Esophagus muscularis mucosa (tissue), 4 donors: ENCODE measurements around the gene SRSF4. TPM values are rescaled to one million over a fixed set of nuclear protein-coding genes. Genes with fewer than 3 reads are reported as not detected.

Experiments
- DNase-seq: peaks from one replicate; pipeline ENCODE4 v3.0.0-alpha.2; 2017; ENCODE audit errors: extremely low spot score
- H3K27ac ChIP-seq, 4 donors: fragments of 200-600 bp; sonication (generic); replicated peaks in 1 of 4; 1 replicate in 3 of 4; 2 replicates in 1 of 4; pipeline ENCODE4 v1.5.1; 2016 to 2019; ENCODE audit warnings: mild to moderate bottlenecking in 1 of 4
- H3K27me3 ChIP-seq, 4 donors: fragments of 200-600 bp; sonication (generic); one replicate each; pipeline versions ENCODE4 v1.5.1 to v1.6.0; 2016 to 2019
- H3K36me3 ChIP-seq, 4 donors: fragments of 200-600 bp; sonication (generic); one replicate each; pipeline ENCODE4 v1.5.1; 2016 to 2019
- H3K4me1 ChIP-seq, 4 donors: fragments of 200-600 bp; sonication (generic); one replicate each; pipeline ENCODE4 v1.5.1; 2016 to 2019
- H3K4me3 ChIP-seq, 4 donors: fragments of 200-600 bp; sonication (generic); 1 replicate in 2 of 4; 2 replicates in 2 of 4; pipeline ENCODE4 v1.5.1; 2016 to 2019; ENCODE audit warnings: mild to moderate bottlenecking in 4 of 4, moderate library complexity in 1 of 4
- H3K9me3 ChIP-seq, 4 donors: fragments of 200-600 bp; sonication (generic); 1 replicate in 3 of 4; 2 replicates in 1 of 4; pipeline ENCODE4 v1.5.1; 2016 to 2019
- CTCF ChIP-seq, 3 experiments: fragments of 200-600 bp in 2 of 3; fragments of 450-650 bp in 1 of 3; sonication (generic) in 2 of 3; IDR thresholded peaks; one replicate each; pipeline ENCODE4 v1.5.1; 2017 to 2019; ENCODE audit warnings: antibody characterized with exemption in 3 of 3, mild to moderate bottlenecking in 2 of 3, moderate library complexity in 1 of 3
- EP300 ChIP-seq: sonication (generic); formaldehyde crosslinking; IDR thresholded peaks from one replicate; pipeline ENCODE4 v1.6.1; 2017; ENCODE audit warnings: antibody characterized with exemption
- POLR2A ChIP-seq: fragments of 450-650 bp; IDR thresholded peaks from one replicate; pipeline ENCODE4 v1.6.1; 2017; ENCODE audit warnings: antibody characterized with exemption, moderate library complexity, mild to moderate bottlenecking, low read depth
- POLR2AphosphoS5 ChIP-seq, 2 donors: sonication (generic); formaldehyde crosslinking; IDR thresholded peaks; one replicate each; pipeline ENCODE4 v1.6.1; 2017; ENCODE audit warnings: antibody characterized with exemption in 2 of 2
- WGBS: methylation state at CpG from one replicate; pipeline ENCODE4 v1.1.5; 2018; 5-methylcytosine and 5-hydroxymethylcytosine counted together
- intact Hi-C: fragments of 100-400 bp; cut with DNase I; formaldehyde crosslinking; loops from one replicate; pipeline ENCODE4 v1.15.1; 2023
- total RNA-seq, 4 donors: library from RNA; depleted of rRNA; stranded (reverse); fragments of >200 nt; gene quantifications; one replicate each; pipeline versions ENCODE4 v1.1.0 to v1.2.1, GENCODE V29; 2016

SRSF4 gene
- total RNA-seq, 4 donors from 2014 or later: 90.3 to 113 (median 98.3) TPM

GRCh38 chr1:29166291-29166878 is 15.3 kb downstream of the SRSF4 start:
- no peak overlapping the region for H3K27ac ChIP-seq
- TF ChIP-seq EP300 (no peak), CTCF (IDR thresholded peaks at IDR 0.05) (no peak), POLR2A (no peak), POLR2AphosphoS5 (IDR thresholded peaks at IDR 0.05) (no peak)
- intact Hi-C loops: no loop called here
- 78% methylated on average over 9 of the region's 9 CpGs for WGBS
- peaks cover 43 to 80% (median 75%) of the 10 kb centered on the region in 4 donors for H3K4me1 ChIP-seq
- DNase-seq: no peak
- no peaks in the 10 kb centered on the region for H3K9me3 ChIP-seq
- H3K36me3 ChIP-seq: peaks cover 14 to 52% (median 37%) of the 10 kb centered on the region in 4 donors
- H3K27me3 ChIP-seq: no peaks in the 10 kb centered on the region
- no peak overlapping the region for H3K4me3 ChIP-seq

- TF ChIP-seq POLR2A (no peak), CTCF (IDR thresholded peaks at IDR 0.05) (no peak), EP300 (no peak), POLR2AphosphoS5 (IDR thresholded peaks at IDR 0.05) (no peak)
- 87% methylated on average over 4 of the region's 4 CpGs for WGBS
- H3K27ac ChIP-seq: no peak overlapping the region
- intact Hi-C loops: no loop called here
- no peaks in the 10 kb centered on the region for H3K9me3 ChIP-seq
- DNase-seq: no peak
- H3K36me3 ChIP-seq: peaks cover 14 to 59% (median 43%) of the 10 kb centered on the region in 4 donors
- peaks cover 37 to 75% (median 71%) of the 10 kb centered on the region in 4 donors for H3K4me1 ChIP-seq
- H3K4me3 ChIP-seq: no peak overlapping the region
- H3K27me3 ChIP-seq: no peaks in the 10 kb centered on the region
Measured at GRCh38 chr1:29164588-29164987, 17.1 kb downstream of the SRSF4 start.

- intact Hi-C loops: no loop called here
- no peak overlapping the region for H3K27ac ChIP-seq
- no peaks in the 10 kb centered on the region for H3K27me3 ChIP-seq
- no peaks in the 10 kb centered on the region for H3K9me3 ChIP-seq
- no peak for DNase-seq
- TF ChIP-seq EP300: no peak
- no peak for TF ChIP-seq POLR2A
- TF ChIP-seq CTCF (IDR thresholded peaks at IDR 0.05): no peak
- WGBS: 69% methylated on average over 9 of the region's 9 CpGs
- peaks cover 34 to 60% (median 56%) of the 10 kb centered on the region in 4 donors for H3K4me1 ChIP-seq
- peaks cover 31 to 68% (median 53%) of the 10 kb centered on the region in 4 donors for H3K36me3 ChIP-seq
- no peak overlapping the region for H3K4me3 ChIP-seq
Measured at GRCh38 chr1:29162476-29163138, 19.1 kb downstream of the SRSF4 start.

- DNase-seq: no peak
- Histone ChIP-seq H3K27me3 (no peaks in the 10 kb centered on the region), H3K36me3 (peaks cover 32 to 68% (median 52%) of the 10 kb centered on the region in 4 donors), H3K4me1 (peaks cover 40 to 61% (median 57%) of the 10 kb centered on the region in 4 donors), H3K9me3 (no peaks in the 10 kb centered on the region), H3K27ac (no peak overlapping the region), H3K4me3 (no peak overlapping the region)
- intact Hi-C loops: no loop called here
- 61% methylated on average over 4 of the region's 4 CpGs for WGBS
- TF ChIP-seq POLR2AphosphoS5 (IDR thresholded peaks at IDR 0.05): no peak
- TF ChIP-seq POLR2A: no peak
- no peak for TF ChIP-seq CTCF (IDR thresholded peaks at IDR 0.05)
- no peak for TF ChIP-seq EP300
Measured at GRCh38 chr1:29162025-29162424, 19.7 kb downstream of the SRSF4 start.
